Measurements from ENCODE around the gene ADAM8.
"Not testable (repeated sequence)": the region's sequence is repeated elsewhere in the genome, so short reads cannot be mapped to it uniquely, and the experiment has no call there.

ADAM8 gene

DNA sequence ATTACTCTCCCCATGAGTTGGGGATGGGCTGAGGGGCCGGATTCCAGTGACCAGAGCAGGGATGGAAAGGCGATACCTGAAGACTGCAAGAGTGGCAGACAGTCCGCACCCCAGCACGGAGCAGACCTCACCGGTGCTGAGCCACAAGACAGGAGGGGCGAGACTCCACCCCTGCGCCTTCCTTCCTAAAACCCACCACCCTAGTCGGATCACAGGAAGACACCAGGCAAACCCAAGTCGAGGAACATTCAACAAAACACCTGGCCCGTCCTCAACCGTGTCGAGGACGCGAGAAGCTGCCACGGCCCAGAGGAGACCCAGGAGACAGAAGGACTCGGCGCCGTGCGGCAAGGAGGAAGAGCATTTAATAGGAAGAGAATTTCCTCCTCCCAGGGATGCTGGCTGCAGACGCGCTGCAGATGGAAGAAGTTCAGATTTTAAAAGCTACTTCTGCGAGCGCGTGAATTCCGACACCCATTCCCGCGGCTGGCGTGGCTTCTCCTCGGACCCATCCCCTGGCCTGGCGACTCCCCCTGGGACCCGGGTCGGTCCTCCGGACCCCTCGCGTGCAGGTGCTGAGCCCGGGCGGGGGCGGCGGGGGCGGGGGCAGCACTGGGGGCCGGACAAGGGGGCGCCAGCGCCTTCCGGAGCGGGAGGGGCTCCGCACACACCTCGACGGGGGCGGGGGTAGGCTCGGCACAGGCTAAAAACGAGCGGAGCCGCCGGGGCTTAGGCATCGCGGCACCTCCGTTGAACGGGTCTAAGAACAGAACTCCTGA, 47.2 kb downstream of the ADAM8 start:
- no peak for DNase-seq

DNA sequence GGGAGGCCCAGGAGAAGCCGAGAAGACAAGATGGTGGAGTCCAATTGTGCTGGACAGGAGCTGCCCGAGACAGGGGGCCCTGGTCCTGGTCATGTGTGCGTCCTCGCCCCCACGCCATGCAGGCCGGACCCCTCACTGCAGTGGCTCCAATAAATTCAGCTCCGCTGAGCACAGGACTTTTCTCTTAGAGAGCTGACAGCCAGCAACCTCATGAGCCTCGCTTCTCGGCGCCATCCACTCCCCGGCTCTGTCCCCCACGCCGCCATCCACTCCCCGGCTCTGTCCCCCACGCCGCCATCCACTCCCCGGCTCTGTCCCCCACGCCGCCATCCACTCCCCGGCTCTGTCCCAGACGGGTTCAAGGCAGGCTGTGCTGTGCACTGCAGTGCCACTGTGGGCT, 49.4 kb downstream of the ADAM8 start:
- no peak for DNase-seq

- DNase-seq = no peak
Measured at GRCh38 chr10:133226251-133226808, 50.3 kb downstream of the ADAM8 start.

- DNase-seq = no peak
Measured at GRCh38 chr10:133225707-133226191, 50.9 kb downstream of the ADAM8 start.

- no peak for DNase-seq
Measured at GRCh38 chr10:133224756-133225372, 51.8 kb downstream of the ADAM8 start.

DNA sequence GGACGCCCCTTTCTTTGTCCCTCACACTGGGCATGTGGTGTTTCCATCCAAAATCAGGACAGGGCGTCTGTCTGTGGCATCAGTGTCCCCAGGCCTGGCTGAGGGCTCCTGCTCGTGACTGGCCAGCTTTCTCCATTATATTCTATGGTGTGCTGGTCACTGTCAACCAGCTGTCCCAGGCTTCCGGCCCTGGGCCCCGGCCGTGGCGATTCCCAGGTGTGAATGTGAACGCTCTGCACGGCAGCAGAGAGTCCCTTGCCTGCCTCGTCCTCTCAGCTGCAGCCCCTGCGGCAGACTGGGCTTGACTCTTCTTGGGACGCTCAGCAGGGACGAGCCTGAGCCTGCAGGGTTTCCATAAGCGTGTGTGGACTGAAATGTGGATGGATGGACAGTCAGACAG, 52.6 kb downstream of the ADAM8 start:
- no peak for DNase-seq

GRCh38 chr10:133221756-133222155, 54.9 kb downstream of the ADAM8 start:
- DNase-seq = not testable (repeated sequence)

DNA sequence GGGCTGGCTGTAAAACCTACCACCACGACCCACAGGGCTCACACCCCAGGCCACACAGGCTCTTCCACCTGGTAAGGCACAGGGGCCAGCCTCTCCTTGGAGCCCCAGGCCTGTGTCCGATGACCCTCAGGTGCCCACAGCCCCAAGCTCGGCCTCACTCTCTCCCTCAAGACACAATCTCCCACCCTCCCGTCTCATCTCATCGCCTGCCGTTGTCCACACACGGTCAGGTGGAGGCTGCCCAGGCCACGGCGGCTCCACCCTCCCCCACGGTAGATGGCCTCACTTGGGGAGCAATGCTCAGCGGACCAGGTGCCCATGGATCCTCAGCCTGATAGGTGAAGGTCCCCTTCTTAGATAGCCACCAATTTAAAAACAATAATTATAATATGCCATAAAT, 55.3 kb downstream of the ADAM8 start:
- no peak for DNase-seq

GRCh38 chr10:133219782-133220181, 56.9 kb downstream of the ADAM8 start:
- no peak for DNase-seq

- DNase-seq = no peak
Measured at GRCh38 chr10:133218891-133219290, 57.8 kb downstream of the ADAM8 start.

- DNase-seq = no peak
Measured at GRCh38 chr10:133217800-133218589, 58.7 kb downstream of the ADAM8 start.

- no peak for DNase-seq
Measured at GRCh38 chr10:133216776-133217175, 59.9 kb downstream of the ADAM8 start.

- no peak for DNase-seq
Measured at GRCh38 chr10:133215586-133215985, 61.1 kb downstream of the ADAM8 start.

DNA sequence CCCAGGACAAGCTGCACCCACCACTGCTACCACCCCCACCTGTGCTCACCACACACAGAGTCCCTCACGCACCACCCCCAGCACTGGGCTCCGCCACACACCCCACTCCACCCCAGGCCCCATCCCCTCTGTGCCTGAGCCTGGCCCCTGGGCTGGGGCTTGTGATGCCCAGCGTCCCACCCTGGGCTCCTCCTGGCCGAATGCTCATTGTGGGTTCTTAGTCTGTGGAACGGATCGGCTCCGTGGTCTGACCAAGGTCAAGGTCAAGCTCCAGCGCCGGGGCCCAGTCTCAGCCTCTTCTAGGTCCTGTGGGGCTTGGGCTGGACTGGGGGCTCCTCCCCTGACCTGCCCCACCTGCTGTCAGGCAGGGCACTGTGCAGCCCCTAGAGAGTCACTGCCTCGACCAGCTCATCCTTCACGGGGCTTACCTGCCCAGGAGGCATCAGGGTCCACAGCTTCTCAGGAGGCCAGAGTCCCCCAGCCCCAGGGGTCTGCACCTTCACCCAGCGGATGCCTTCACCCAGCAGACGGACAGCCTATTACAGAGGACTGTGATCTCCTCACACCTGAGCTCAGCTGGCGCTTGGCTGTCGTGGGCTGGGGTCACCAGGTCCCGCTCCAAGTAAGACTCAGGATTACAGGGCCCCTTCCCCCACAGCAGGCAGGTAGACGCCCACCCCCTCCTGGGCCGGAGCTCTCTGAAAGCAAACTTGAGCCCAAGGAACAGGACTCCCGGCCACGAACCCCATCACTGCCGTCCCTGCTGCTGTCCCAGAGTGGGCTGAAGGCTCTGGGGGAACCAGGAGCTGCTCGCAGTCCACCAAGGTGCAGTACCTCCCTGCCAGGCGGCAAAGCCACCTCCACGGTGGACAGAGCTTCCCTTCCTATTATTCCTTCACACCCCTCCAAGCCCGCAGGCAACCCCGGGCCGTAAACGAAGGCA, 61.9 kb downstream of the ADAM8 start:
- no peak for DNase-seq

- DNase-seq = no peak
Measured at GRCh38 chr10:133213641-133214467, 62.8 kb downstream of the ADAM8 start.

DNA sequence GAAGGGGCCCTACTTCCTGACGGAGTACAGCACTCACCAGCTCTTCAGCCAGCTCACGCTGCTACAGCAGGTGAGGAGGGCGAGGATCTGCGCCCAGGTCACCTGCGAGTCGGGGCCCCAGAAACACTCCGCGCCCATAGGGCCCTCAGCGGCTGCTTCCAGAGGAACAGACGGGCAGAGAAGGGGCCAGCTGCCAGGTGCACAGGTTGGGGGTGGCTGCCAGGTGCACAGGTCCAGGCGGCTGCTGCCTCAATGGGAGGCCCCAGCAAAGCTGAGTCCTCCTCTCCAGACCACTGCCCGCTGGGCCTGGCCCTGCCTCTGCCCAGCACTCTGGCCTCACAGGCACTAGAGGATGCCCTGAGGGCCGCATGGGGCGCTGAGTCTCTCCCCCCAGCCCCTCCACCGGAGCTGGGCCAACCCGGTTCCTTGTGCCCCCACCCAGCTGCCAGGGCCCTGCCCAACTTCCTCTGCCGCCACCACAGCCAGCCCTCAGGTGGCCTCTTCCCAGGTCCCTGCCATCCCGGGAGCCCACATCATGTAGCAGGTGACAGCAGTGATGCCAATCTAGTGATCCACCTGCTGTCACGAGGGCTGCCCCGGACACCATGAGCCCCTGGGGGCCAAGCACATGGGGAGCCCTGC, 63.7 kb downstream of the ADAM8 start:
- DNase-seq = no peak
